GM12875 (cell line): ENCODE results near the gene SPDYE4.

Source experiments
- H3K4me3 ChIP-seq: one replicate; pipeline ENCODE4 v1.5.1; 2011; ENCODE audit warnings: low read depth, low read length, control low read depth
- TF ChIP-seq, protein P1 (sequence below): IDR thresholded peaks from 2 replicates; pipeline ENCODE4 v1.5.1; 2011; ENCODE audit warnings: low read depth, mild to moderate bottlenecking, control low read depth, inconsistent platforms, low read length, moderate library complexity, borderline replicate concordance; ENCODE audit not compliant: insufficient read depth

Gene SPDYE4

DNA sequence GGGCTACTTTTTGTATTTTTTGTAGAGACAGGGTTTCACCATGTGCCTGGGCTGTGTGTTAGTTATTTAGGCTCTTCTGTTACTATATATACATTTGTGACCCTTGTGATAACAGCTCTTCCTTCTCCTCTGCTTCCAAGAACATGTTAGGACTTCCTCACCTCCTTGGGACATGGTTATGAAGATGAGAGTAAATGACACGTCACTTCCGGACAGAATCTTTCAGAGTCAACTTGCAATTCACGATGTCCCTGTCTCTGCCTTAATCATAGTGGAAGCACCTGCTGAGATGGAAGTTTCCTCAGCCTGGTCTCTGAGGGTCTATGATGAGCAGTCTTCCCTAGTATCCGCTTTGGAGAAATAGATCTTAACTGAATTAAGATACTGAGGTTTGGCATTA is 56.6 kb downstream of the SPDYE4 start:
- H3K4me3 ChIP-seq, result no peak overlapping the region
- TF ChIP-seq, protein P1, sequence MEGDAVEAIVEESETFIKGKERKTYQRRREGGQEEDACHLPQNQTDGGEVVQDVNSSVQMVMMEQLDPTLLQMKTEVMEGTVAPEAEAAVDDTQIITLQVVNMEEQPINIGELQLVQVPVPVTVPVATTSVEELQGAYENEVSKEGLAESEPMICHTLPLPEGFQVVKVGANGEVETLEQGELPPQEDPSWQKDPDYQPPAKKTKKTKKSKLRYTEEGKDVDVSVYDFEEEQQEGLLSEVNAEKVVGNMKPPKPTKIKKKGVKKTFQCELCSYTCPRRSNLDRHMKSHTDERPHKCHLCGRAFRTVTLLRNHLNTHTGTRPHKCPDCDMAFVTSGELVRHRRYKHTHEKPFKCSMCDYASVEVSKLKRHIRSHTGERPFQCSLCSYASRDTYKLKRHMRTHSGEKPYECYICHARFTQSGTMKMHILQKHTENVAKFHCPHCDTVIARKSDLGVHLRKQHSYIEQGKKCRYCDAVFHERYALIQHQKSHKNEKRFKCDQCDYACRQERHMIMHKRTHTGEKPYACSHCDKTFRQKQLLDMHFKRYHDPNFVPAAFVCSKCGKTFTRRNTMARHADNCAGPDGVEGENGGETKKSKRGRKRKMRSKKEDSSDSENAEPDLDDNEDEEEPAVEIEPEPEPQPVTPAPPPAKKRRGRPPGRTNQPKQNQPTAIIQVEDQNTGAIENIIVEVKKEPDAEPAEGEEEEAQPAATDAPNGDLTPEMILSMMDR, result no peak

DNA sequence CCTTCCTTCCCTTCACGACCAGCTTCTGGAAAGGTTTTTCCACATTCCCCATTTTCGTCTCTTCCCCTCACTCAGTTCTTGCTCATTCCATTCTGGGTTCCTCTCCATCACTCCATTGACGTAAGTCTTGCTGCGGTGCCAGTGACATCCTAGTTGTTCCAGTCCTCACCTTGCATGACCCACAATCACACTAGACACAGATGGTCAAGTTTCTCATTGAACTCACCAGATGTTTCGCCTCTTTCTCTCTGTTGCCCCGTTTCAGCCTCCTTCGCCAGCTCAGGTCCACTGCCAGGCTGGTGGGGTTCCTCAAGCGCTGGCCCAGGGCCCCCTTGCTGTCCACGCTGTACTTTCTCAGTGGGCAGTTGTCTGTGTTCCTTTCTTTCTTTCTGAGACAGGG is 57.1 kb downstream of the SPDYE4 start:
- H3K4me3 ChIP-seq, result no peak overlapping the region
- TF ChIP-seq, protein P1, result no peak
